Measurements from ENCODE around the gene KIF16B.

- TF ChIP-seq TBL1XR1 (IDR thresholded peaks at IDR 0.05; ENCODE audit: low read length in 2 of 2) (no peak), SP1 (CRISPR knock-in tag; IDR thresholded peaks at IDR 0.05) (no peak), PHB2 (IDR thresholded peaks at IDR 0.05; ENCODE audit: low read depth) (no peak)
Measured at GRCh38 chr20:16412906-16413305, 160.3 kb downstream of the KIF16B start.
